Vagina (tissue), 2 donors: ENCODE data around the gene SLC25A25.
"Not testable (repeated sequence)": the region's sequence is repeated elsewhere in the genome, so short reads cannot be mapped to it uniquely, and the experiment has no call there.

Experiments used
- POLR2AphosphoS5 ChIP-seq, 2 donors: sonication (generic); formaldehyde crosslinking; IDR thresholded peaks; one replicate each; pipeline ENCODE4 v1.9.0; 2017; ENCODE audit warnings: antibody characterized with exemption in 2 of 2, mild to moderate bottlenecking in 2 of 2, low read depth in 1 of 2; ENCODE audit not compliant: insufficient read depth in 1 of 2
- TF ChIP-seq, protein P1 (sequence below), 3 experiments: fragments of 450-650 bp in 2 of 3; fragments of 200-600 bp in 1 of 3; sonication (generic) in 1 of 3; IDR thresholded peaks; one replicate each; pipeline ENCODE4 v1.5.1; 2017 to 2019; ENCODE audit warnings: antibody characterized with exemption in 3 of 3, mild to moderate bottlenecking in 2 of 3, moderate library complexity in 2 of 3

DNA sequence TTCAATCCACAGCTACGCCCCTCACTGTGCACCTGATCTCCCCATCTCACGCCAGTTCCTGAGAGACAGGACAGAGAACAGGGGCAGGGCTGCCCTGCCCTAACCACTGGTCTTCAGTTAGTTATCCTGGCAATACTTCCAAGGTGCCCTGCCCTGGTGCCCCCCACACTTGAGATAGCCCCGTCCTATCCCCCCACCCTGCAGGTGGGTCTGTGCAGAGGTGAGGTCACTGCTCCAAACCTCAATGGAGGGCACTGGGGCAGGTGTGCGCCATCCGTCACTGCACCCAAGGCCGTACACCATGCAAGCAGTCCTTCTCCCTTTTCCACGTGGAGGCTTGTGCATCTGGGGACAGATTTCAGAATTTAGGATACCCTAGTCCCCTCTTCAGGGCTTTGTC lies 62.6 kb downstream of the SLC25A25 start:
- TF ChIP-seq, protein P1, sequence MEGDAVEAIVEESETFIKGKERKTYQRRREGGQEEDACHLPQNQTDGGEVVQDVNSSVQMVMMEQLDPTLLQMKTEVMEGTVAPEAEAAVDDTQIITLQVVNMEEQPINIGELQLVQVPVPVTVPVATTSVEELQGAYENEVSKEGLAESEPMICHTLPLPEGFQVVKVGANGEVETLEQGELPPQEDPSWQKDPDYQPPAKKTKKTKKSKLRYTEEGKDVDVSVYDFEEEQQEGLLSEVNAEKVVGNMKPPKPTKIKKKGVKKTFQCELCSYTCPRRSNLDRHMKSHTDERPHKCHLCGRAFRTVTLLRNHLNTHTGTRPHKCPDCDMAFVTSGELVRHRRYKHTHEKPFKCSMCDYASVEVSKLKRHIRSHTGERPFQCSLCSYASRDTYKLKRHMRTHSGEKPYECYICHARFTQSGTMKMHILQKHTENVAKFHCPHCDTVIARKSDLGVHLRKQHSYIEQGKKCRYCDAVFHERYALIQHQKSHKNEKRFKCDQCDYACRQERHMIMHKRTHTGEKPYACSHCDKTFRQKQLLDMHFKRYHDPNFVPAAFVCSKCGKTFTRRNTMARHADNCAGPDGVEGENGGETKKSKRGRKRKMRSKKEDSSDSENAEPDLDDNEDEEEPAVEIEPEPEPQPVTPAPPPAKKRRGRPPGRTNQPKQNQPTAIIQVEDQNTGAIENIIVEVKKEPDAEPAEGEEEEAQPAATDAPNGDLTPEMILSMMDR (IDR thresholded peaks at IDR 0.05), result not testable (repeated sequence)
- TF ChIP-seq POLR2AphosphoS5 (IDR thresholded peaks at IDR 0.05; ENCODE audit: insufficient read depth in 1 of 2, low read depth in 1 of 2), result not testable (repeated sequence)
